Ecto neural progenitor cell (in vitro differentiated cells): Measurements from ENCODE around the gene DALRD3.

Source experiments
- DNase-seq: peaks from one replicate; pipeline ENCODE4 v3.0.0-alpha.2; 2018; ENCODE audit warnings: low spot score

Gene DALRD3

DNA sequence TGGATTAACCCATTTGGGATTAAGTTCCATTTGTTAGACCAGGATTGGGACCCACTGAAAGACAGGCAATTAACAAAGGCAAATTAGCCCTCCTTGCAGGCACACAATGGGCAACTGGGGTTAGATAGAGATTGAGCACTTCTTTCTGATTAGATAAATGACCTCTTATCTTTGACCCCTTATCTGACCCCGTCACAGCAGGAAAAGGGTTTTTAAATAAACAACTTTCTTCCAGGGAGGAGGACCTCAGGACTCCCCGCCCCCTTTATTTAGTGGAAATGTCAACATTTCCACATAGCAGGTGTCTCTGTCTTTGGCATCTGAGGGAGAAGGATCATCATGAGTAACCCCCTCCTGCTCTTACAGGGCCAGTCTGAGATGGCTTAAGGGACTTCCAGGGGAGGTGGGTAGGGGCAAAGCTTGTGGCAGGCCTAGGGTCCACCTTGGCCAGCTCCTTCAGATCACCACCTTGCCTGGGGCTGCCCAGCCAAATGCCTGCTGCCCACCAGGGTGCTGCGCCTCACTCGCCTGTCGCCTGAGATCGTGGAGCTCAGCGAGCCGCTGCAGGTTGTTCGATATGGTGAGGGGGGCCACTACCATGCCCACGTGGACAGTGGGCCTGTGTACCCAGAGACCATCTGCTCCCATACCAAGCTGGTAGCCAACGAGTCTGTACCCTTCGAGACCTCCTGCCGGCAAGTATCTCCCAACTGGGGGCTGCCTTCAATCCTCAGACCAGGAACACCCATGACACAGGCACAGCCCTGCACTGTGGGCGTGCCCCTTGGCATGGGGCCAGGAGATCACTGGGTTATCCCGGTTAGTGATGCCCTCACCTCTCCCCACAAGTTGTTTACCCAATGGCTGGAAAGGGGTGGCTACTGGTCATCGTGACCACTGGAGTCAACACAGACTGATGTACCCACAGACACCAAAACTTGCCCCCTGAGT lies 13.8 kb downstream of the DALRD3 start:
- DNase-seq, result no peak

DNA sequence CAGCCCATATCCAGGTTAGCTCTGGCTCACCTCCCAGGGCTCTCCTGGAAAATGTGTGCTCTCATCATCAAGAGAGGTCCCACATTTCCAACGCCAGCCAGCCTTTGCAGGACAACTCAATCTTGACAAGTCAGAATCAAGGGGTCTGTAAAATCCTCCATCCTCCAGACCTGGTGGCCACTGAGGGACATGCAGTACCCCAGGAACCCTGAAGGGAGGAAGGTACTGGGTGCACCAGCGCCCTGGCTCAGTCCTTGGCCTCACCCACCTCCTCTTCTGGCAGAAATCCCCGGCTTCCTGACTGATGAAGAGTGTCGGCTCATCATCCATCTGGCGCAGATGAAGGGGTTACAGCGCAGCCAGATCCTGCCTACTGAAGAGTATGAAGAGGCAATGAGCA lies 17.2 kb downstream of the DALRD3 start:
- no peak for DNase-seq

DNA sequence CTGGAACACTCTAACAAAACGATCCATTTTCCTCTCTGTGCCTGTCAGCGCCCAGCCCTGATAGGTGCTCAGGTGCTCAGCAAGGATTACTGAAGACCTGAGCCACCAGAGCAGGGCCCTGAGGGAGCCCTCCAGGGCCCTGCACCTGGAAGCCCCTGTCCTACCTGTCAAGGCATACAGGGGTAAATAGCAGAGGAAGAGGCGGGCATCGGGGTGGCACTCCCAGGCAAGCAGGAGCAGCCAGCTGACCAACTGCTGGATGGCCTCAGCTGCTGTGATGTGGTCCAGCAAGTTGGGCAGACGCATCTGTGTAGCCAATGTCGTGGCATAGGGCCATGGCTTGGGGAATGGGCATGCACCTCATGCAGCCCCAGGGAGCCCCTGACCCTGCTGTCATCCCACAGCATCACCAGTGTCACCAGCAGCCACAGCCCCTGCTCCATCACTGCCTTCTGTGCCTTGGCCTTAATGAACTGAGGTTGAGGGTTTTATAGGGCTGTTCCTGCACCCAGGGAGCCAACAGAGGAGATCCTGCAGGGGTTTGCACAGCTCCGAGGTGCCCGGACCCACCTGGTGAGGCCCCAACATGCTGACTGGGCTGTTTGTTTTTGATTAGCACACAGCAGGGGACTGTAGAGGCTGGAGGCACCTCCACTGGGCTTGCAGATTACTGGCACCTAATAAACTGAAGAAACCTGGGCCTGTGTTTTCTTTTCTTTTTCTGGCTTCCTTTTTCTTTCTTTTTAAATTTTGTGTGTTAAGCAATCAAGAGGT lies 19.1 kb downstream of the DALRD3 start:
- DNase-seq, result no peak

DNA sequence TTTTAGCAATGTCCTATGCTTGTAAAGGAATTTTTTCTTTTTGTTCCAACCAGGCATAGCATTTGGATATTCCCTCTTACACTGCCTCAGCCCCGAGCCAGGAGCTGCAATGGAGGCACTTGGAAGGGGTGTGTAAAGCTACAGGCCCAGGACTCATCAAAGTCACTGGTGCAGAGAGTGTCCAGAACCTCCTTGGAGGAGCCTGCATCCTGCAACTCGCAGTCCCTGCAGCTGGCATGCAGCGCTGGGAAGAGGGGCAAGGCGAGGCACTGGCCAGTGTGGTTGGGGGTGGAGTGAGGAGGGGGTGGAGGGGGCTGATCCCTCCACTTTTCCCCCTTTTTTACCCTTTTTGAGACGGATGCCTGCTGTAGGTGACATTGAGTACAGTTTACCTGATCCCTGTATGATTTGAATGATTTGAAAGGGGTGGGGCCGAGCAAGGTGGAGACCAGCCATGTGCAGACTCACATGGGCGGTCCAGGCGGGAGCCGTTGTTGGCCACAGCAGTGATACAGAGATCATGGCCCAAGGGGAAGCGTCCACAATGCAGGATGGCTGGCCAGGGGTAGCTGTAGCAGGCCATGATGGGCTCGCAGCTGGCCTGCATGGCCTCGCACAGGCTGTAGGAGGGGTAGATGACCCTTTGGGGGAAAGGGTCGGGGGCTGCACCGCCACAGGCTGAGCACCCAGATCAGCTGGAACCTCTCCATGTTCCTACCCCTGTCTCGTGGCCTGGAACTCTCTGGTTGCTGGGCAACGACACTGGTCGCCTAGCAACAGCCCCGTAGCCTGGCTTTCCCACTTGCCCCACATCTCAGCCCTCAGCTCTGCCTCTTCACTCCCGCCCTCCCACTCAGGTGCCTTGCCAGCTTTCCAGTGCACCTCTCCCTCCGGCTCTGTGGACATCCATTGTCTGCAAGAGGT lies 20.4 kb downstream of the DALRD3 start:
- DNase-seq, result peak; percentile 75

DNA sequence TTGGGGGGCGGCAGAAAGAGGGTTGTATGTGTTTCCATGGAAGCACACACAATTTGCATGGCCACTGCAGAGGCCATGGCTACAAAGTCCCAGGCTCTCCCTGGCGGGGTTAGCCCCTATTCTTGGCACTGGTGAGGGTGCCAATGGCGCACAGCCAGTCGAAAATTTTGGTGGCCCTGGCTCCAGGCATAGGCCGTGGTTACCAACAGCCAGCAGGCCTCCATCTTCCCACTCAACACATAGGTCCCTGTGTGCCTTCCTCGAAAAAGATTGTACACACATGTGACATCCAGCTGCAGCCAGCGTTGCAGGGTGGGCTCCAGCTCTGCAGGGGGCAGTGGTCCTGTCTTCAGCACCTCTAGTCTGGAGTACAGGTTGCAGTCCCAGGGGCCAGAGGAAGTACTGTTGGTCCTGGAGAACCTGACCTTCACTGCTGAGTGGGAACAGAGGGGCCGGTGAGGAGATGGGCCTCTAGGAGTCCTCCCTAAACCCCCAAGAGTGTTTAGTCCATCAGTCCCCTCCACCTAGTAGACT lies 21.2 kb downstream of the DALRD3 start:
- no peak for DNase-seq

DNA sequence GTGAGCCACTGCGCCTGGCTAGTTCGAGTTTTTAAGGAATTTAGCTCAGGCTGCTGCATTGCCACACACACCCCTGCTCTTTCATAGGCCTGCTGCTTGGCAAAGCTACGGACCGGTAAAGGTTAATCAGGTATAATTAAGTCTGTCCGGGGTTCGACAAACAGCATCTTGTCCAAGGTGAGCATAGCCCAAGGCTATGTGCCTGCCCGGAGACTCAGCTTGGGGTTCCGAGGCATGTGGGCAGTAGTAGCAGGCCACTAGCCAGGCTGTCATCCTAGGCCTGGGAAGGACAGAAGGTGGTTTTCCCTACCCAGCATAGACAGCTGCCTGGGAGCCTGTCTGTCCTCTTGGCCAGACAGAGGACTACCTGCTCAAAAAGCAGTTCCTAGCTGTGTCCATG lies 21.7 kb downstream of the DALRD3 start:
- no peak for DNase-seq

DNA sequence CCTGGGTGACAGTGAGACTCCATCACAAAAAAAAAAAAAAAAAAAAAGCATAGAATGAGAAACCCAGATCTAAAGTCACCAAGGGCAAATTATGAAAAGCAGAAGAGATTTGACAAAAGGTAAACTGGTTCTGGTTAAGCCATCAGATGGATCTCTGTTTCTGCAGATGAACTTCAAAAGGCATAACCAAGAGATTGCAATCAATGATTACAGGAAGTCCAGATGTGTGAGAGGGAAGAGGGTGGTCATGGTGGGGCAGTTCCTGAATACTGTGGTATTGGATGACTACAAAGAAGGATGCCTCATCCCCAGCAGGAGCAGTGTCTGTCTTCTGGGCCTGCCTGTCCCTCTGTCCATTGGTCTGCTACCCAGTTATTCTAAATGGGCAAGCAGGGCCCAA lies 24.5 kb downstream of the DALRD3 start:
- no peak for DNase-seq

DNA sequence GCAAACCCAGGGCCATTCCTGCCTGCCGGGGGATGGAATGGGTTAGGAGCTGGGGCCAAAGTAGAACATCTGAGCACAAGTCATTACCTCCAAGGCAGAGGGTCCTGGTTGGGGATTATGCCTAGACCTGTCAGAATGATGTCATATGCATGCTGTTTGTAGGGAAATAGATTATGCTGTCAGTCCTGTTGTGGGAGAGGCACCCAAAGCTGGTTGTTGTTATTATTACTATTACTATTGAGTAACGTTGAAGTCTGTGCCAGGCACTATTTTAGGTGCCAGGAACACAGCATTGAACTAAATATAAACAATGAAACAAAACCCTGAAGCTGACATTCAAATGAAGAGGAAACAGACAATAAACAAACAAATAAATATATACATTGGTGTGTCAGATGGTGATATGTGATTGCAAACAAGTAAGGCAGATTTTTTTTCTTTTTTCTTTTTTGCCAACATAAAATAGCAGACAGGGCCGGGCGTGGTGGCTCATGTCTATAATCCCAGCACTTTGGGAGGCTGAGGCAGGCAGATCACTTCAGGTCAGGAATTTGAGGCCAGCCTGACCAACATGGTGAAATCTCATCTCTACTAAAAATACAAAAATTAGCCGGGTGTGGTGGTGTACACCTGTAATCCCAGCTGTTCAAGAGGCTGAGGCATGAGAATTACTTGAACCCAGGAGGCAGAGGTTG lies 26.4 kb downstream of the DALRD3 start:
- no peak for DNase-seq

DNA sequence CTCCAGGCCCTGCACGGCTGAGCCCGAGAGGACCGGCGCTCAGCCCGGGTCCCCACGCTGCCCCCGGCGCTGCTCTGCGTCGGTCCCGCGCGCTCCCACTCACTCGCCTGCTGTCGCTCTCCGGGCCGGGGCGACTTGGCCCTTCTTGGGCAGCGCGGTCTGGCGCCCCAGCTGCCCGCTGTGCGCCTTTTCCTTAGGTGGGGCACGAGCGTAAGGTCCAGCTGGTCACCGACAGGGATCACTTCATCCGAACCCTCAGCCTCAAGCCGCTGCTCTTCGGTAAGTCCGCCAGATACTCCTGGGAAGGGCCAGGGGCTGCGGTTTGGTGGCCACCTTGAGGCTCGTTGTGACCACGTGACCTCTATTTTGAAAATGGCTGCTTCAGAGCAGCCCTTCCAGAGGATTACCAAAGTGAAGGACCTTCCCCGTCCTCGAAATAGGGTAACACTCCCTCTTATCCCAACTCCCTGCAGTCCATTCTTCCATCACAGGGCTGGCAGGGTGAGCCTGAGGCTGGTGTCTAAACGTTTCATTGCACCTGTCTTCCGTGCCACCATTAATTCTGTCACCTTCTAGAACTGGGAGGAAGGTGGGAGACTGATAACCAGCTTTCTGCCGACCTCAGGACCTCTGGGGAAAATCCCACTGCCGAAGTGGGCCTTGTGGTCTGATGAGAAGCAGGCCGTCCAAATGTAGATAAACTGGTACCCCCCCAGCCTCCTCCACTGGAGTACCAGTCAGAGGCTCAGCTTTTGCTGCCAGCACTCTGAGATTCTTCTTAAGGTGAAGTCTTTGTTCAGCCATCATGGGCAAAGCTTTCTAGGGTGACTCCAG lies 27.5 kb downstream of the DALRD3 start:
- DNase-seq, result peak; percentile 66

DNA sequence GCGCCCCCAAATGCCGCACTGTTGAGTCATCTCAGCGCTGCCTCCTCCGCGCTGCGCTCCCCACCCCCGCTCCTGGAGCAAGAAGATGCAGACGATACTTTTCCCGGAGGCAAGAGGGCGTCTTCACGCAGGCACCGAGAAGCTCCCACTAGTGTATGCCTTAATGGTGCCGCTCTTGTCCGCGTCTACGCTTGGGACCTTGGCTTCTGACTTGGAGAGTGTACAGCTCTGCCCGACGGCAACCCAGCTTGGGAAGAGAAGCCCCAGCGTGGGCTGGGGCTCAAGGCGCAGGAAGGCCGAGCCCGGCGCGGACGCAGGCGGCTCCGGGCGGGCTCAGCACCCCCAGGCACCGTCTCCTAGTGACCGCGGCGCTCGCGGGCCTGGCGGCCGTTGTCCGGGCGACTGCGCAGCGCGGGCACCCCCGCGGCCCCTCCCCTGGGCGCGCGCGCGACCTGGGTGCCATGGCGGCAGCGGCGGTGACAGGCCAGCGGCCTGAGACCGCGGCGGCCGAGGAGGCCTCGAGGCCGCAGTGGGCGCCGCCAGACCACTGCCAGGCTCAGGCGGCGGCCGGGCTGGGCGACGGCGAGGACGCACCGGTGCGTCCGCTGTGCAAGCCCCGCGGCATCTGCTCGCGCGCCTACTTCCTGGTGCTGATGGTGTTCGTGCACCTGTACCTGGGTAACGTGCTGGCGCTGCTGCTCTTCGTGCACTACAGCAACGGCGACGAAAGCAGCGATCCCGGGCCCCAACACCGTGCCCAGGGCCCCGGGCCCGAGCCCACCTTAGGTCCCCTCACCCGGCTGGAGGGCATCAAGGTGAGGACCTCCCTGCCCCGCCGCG lies 28.4 kb downstream of the DALRD3 start, which contains the start of gene P4HTM:
Gene P4HTM (plus strand): TSS at position 446 of the 840 bp plus-strand sequence. CDS start 16 bp downstream, at position 462.
- DNase-seq, result peak; percentile 83

DNA sequence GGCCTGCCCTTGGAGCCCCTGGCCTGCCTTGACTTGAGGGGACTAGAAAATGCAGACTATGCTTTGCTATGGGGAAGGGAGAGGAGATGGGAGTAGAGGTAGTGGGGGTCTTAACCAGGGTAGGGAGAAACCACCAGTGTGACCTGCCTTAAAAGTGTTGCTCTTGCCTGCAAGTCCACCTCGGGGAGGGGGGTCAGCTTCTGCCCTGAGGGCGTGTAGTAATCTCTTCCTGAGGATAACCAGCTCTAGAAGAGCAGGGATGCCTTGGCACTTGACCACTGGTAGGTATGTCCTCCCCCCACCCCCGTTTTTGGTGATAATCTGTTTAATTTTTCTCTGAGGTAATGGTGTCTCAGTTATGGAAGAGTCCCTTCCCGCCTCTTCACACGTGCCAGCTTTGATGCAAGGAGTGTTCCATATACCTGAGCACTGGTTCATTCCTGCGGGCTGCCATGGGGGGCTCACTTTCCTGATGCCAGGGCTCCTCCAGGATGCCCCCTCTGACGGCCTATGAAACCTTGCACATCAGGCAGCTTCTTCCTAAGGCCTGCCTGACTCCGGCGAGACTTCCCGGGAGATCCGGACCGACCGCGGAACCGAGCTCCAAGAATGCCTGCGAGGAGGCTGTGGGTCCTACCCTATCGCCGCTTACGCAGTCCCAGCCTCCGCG lies 29.1 kb downstream of the DALRD3 start:
- no peak for DNase-seq

DNA sequence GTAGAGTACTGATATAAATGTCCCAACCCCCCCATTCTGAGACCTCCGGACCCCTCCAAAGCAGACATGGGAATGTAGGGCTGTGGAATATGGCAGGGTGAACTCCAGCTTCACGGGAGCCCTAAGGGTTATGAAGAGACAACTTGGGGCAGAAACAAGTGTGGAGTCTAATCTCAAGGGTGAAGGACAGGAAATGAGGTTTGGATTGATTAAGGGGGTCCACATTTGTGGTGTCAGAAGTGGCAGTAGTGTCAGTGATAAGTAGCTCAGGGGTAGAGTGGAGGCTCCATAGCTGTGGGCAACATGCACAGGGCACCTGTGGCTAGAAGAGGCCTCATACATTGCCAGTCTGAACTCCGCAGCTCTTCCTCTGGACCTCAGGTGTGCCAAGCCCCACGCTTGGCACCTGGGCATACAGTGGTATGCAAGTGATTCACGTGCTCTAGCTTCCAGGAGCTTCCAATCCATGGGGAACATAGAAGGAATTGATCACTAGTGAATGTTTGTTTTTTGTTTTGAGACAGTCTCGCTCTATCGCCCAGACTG lies 32.5 kb downstream of the DALRD3 start:
- DNase-seq, result no peak

DNA sequence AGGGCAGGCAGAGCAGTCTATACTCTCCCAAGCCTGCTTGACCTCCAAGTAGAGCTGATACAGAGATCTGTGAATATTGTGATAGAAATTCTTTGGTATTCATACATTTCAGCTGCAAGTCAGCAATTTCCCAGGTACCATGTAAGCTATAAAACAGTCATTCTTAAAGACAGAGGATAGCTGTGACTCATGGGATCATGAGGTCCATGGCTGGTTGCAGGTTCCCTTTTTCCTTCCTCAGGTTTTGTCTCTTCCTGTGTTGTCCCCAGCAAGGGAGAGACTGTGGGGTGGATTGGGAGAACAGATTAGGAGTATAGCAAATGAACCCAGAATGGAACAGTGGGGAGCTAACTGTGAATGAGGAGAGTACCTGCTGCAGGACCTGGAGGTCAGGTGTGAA lies 33.7 kb downstream of the DALRD3 start:
- no peak for DNase-seq

DNA sequence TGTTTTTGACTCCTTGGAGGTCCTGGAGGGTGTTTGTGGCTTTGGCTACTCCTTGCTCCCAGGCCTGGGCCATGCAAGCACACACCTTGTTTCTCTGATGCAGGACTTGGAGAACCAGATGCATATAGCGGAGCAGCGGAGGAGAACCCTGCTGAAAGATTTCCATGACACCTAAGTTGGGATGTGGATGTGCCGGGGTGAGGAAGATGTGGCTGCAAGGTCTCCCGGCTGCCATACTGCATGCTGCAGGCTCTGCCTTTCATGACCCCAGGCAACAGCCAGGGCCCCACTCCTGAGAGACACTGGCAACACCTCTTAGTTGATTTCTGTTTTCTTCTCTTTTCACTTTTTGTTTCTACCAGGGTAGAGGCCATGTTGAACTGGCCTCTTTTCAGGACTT lies 35.3 kb downstream of the DALRD3 start:
- DNase-seq, result no peak

DNA sequence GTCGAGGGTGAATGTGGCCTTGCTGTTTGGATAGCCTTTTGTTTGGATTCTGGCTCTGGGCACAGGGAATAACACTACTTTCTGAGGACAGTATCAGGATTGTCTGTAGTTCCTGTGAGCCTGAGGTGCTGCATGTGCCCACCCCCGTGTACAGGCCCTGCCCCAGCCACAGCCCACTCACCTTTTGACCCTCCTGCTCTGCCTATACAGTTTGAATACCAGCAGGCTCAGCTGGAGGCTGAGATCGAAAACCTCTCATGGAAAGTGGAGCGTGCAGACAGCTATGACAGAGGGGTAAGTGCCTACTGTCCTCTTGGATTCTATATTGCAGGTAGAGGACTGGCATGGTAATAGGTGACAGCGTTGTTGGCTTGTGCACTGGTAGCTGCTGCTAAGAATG lies 35.7 kb downstream of the DALRD3 start:
- DNase-seq, result no peak

DNA sequence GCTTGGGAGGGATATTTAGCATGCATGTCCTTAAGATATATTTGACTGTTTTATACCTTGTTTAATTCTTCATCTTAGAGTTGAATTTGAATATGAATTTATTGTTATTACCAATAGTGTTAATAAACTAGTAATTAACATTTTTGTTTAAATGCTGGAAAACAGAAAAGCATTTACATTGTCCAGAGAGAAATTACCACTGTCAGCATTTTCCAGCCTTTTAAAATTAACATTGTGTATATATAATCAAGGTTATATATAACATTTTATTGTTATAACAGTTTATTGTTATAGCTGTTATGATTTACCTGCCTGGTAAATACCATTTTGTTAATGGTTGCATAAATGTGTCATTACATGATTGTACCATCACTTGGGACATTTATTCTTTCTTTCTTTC lies 36.4 kb downstream of the DALRD3 start:
- no peak for DNase-seq

DNA sequence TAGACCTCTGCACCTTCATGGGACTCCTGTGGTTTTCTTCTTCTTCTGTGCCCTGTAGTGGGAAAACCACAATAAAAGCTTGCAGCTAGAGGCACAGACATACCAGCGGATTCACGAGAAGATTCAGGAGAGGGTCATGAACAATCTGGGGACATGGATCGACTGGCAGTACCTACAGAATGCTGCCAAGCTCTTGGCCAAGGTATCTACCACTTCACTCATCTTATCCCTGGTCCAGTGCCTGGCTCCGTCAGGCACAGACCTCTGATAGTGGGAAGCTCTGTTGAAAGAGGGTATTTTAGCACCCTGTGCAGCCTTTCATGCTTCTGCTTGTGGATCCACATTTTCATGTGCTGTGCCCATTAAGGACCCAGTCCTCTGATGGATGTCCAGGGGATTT lies 38.1 kb downstream of the DALRD3 start:
- DNase-seq, result no peak

DNA sequence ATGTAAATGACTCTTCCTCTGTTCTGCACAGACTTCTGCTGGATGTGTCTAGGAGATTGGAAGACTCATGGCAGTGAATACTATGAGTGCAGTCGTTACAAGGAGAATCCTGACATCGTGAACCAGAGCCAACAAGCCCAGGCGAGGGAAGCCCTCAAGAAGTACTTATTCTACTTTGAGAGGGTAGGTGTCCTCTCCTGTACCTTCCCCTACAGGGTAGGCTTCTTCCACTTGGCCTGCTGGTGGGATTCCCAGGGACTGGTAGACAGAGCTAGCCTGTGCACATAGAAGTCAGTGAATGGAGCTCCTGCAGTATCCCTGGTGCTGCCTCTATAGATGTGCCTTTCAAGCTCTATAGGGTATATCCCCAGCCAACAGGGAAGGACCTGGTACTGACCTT lies 38.9 kb downstream of the DALRD3 start:
- DNase-seq, result no peak
